Loucy (cell line): ENCODE measurements around the gene MYL10.

Experiments
- CTCF ChIP-seq: fragments of 200-600 bp; sonication (generic); conservative IDR thresholded peaks from 2 replicates; pipeline ENCODE4 v1.5.1; 2014; ENCODE audit warnings: mild to moderate bottlenecking, antibody characterized with exemption, low read length
- EZH2phosphoT487 ChIP-seq: fragments of 200-600 bp; IDR thresholded peaks from 2 replicates; pipeline ENCODE4 v1.6.1; 2018; ENCODE audit warnings: antibody characterized with exemption, mild to moderate bottlenecking, moderate library complexity, borderline replicate concordance

- TF ChIP-seq EZH2phosphoT487, result no peak
- TF ChIP-seq CTCF, result no peak
These were observed 47.2 kb downstream of the MYL10 start for GRCh38 chr7:101581891-101582290.
